GM19099 (cell line): Measurements from ENCODE around the gene LMF1.

Experiments
- POLR2A ChIP-seq: IDR thresholded peaks from 3 replicates; pipeline ENCODE4 v1.6.1; 2011; ENCODE audit warnings: low read depth; ENCODE audit not compliant: insufficient read length; ENCODE audit errors: extremely low read depth

The LMF1 gene

DNA sequence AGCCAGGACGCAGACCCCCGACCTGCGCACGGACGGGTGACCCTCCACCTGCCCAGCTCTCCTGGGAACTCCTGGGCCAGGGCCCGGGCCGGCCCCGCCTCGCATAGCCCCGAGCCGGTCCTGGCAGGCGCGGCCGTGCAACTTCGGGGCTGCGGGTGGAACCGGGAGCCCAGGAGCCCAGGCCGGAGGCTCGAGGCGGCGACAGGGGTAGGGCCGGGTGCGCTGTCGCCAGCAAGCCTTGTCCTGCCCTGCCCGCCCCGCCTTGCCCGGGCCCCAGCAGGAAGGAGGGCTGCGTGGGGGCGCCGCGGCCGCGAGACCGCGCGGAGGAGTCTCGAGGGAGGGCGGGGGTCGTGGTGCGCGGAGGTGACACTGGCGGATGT lies 408 bp downstream of the LMF1 start:
- TF ChIP-seq POLR2A: no peak

- TF ChIP-seq POLR2A: no peak
Measured at GRCh38 chr16:969508-970385, 1.0 kb downstream of the LMF1 start.

GRCh38 chr16:968620-969019 lies 2.2 kb downstream of the LMF1 start:
- TF ChIP-seq POLR2A: no peak

DNA sequence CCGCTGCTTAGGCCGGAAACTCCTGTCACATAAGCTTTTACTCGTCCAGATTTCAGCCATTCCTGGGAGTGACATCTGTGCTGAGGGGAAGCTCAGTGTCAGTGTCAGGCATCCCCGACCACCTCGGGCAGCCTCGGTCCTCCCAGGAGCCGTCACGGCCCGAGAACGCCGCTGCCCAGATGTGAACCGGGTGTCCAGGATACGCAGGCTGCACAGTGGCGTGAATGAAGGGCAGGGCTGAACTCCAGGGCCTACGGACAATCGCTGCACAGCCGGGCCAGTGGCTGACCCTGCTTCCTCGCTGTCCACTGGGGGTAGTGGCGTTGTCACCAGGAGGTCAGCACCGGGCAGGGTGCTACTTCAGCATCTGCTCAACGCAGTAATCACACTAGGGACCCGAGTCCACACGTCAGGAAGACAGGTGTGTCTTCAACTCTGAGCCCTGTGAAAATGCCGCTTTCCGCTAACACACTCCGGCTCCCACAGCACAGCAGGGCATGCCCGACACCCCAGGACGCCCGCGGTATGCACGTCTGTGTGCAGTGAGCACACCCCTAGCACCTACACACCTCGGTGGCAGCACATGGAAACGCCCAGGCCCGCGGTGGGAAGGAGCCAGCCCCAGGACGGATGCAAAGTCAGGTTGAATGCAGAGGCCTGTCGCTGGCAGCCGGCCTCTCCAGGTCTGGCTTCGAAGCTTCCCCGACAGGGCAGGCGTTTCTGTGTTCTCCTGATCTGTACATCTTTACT lies 3.1 kb downstream of the LMF1 start:
- TF ChIP-seq POLR2A: no peak

DNA sequence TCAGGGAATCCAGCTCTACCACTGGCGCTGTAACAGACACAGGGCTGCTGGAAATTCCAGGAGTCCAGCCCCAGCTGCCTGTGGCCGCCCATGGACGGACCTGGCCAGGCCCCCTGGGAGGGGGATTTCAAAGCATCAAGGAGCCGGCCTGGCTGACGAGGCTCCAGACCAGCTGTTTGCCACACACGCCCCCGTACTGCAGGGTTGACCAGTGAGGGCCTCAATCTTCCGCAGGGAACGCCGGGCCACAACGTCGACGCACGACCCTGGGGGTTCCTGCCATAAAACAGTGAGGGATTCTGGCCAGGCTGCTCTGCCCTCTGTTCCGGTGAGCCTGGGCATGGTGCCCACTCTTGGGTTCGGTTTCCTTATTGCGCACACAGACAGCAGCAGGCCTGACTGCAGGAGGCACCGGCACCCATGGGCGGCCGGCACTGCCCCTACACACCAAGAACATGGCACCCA lies 3.7 kb downstream of the LMF1 start:
- TF ChIP-seq POLR2A: no peak

DNA sequence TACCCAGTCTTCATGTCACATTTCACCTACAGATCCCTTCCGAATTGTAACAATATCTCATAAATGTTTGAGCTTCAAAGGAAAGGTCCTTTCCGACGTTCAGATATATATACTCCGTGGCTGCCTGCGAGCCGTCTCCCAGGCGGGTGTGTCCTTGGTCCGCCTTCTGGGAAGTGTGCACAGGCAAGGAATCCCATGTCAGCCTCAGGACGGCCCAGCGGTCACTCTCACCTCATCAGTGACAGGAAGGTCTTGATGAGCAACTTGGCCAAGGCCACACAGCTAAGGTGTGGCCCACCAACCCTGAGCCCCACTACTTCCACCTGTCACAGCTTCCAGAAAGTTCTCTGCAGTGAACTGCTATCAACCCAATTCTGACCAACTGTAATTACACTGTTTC lies 4.3 kb downstream of the LMF1 start:
- no peak for TF ChIP-seq POLR2A

DNA sequence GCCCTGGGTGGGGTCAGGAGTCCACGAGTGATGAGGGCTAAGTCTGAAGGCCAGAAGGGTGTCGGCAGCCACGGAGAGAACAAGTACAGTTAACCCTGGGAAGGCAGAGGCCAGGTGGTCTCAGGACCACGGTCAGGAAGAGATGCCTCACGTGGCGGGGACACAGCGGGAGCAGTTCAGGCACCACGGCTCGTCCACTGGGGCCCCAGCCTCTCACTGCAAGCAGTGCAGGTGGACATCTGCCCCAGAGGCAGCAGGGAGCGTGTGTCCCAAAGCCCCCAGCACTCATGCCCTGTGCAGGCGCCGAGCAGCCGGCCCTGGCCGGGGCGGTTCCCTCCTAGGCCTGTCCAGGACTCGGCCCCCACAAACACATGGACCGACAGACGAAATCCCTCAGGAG lies 4.7 kb downstream of the LMF1 start:
- TF ChIP-seq POLR2A: no peak

DNA sequence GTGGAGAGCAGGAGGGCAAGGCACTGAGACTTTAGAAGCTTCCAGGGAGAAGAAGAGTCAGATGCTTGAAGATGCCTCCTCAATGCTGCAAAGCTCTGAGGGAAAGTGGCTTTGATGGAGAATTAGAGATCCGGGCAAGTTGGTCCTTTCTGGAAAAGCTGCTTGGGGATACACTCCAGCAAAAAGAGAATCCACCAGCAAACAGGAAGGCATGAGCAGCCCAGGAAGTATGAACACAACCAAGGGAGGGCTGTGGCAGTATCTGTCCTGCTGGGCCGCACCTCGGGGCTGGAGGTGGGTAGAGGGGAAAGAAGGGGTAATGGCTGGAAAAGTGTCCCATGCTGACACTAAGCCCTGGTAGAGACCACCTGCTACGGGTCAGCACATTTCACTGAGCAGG lies 5.3 kb downstream of the LMF1 start:
- no peak for TF ChIP-seq POLR2A

DNA sequence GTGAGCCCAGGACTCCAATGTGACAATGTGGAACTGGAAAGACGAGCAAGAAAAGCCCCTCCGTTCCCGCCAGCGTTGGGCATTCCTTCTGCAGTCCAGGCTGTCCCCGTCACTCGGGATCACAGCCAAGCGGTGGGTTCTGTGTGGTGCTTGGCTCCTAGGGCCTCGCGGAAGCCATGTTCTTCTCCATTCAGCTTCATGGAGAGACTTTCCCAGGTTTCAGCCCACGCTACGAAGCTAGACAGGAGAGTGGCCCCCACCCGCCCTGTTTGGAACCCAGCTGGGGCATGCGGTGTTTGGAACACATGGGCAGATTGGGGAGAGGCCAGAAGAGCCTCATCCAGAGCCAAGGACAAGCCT lies 5.8 kb downstream of the LMF1 start:
- TF ChIP-seq POLR2A: no peak

- TF ChIP-seq POLR2A: no peak
Measured at GRCh38 chr16:964356-965035, 6.3 kb downstream of the LMF1 start.

DNA sequence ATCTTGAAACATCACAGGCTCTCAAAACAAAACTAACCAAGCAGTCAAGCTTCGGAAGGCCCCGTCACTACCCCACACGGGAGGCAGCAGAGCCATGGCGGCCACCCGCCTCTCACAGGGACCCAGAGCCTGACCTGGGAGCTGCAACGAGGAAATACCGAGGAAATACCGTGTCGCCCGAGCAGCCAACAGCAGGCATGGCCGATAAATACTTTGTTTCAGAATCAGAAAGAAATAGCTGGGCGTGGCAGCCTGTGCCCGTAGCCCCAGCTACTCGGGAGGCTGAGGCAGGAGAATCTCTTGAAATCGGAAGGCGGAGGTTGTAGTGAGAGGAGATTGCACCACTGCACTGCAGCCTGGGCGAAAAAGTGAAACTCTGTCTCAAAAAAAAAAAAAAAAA lies 6.9 kb downstream of the LMF1 start:
- no peak for TF ChIP-seq POLR2A

DNA sequence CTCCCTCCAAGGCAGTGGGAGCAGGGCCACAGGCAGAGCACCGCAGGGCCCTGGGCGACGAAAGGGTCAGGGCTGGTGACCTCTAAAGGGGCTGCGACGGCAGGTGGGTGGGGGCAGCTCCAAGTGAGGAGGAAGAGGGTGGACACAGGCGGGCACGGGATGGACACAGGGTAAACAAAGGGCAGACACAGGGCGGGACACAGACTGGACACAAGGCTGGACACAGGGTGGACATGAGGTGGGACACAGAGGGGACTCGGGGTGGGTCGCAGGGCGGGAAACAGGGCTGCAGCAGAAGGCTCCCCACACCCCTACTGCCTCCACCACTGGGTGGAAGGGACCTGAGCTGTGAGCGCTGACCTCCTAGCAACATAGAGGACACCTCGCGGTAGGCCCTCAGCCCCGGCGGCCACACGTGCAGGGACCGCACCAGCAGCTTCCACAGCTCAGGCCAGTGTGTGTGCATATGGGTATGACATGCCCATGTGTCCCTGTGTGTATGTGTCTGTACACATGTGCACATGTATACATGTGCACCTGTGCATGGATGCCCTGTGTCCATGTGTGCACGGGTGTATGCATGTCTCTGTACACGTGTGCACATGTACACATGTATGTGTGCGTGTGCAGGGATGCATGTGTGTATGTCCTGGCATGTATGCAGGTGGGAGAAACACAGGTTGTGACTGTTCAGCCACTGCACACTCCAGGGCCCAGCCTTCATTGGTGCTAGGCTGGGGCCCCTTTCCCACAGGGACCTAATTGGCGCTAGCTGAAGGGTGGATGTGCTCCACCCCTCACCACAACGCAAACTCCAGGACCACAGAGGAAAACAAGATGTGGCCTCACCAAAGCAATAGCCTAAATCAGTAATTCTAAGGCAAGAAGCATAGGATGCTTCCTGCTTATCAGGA lies 7.6 kb downstream of the LMF1 start:
- TF ChIP-seq POLR2A: no peak

DNA sequence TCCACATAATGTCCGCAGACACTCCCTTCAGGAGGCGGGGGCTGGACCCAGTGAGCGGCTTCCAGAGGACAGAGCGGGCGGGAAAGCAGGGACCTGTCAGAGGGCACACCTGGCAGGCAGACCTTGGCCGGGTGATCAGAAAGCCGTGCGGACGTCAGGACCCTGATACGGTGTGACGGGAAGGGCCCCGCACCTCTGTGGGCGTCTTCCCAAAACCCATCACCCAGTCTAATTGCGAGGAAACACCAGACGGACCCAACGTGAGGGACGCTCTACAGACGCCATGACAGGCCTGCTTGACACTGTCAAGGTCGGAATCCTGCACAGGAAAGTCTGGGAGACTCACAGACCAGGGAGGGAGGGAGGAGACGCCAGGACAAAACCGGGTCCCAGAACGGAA lies 8.4 kb downstream of the LMF1 start:
- TF ChIP-seq POLR2A: no peak

- TF ChIP-seq POLR2A: no peak
Measured at GRCh38 chr16:959232-960040, 11.3 kb downstream of the LMF1 start.

DNA sequence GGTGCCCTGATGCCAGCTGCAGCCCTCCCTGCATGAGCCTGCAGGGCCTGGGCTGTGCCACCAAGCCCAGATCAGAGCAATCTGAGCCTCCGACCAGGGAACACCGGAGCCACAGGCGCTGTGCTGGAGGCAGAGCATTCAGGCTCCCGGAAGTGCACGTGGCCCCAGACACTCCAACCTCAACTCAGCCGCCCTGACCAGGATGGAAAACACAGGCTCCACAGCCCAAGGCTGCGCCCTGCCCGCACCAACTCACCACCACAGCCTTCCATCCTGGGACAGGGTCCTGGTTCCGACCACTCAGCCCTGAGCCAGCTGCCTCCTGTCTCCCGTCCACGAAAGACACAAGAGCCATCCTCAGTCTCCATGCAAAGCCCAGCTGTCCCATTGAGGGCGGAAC lies 18.5 kb downstream of the LMF1 start:
- no peak for TF ChIP-seq POLR2A
